Measurements from ENCODE around the gene SPEM2. TPM values are rescaled to one million over a fixed set of nuclear protein-coding genes. Genes with fewer than 3 reads are reported as not detected.

SPEM2 gene
- not detected for total RNA-seq (2021; fragmentation: NEBNext Ultra II Directional; extraction: Animal tissue kit (Norgen Biotek cat#: 25700))
- long read RNA-seq = 0 reads

DNA sequence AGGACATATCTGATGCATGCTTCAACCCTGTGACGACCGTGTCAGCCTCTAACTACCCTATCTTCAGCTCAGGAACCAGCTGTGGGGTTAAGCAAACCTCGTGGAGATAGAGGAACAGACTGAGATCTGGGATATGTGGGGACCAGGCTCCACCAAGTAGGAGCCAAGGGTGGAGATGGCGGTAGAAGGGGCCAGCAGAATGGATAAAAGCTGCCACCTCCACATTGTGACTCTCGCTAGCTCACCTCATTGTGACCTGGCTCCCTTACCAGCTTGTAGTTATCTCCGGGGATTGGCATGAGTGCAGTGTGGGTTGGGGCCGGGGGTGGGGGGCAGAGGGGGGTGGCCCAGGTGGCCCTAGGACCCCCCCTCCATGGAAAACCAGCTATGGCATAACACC, at the start of gene SPEM2:
Gene SPEM2 (plus strand): TSS at position 301 of the 400 bp plus-strand sequence. CDS start 73 bp downstream, at position 374.
- TF ChIP-seq, protein P1, sequence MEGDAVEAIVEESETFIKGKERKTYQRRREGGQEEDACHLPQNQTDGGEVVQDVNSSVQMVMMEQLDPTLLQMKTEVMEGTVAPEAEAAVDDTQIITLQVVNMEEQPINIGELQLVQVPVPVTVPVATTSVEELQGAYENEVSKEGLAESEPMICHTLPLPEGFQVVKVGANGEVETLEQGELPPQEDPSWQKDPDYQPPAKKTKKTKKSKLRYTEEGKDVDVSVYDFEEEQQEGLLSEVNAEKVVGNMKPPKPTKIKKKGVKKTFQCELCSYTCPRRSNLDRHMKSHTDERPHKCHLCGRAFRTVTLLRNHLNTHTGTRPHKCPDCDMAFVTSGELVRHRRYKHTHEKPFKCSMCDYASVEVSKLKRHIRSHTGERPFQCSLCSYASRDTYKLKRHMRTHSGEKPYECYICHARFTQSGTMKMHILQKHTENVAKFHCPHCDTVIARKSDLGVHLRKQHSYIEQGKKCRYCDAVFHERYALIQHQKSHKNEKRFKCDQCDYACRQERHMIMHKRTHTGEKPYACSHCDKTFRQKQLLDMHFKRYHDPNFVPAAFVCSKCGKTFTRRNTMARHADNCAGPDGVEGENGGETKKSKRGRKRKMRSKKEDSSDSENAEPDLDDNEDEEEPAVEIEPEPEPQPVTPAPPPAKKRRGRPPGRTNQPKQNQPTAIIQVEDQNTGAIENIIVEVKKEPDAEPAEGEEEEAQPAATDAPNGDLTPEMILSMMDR (IDR thresholded peaks at IDR 0.05) = no peak
- Mint-ChIP-seq H3K4me3 (no peak within 1 kb of the TSS), H3K27me3 (ENCODE audit: insufficient read depth) (peaks cover 1% of the 10 kb centered on the region), H3K9me3 (no peaks in the 10 kb centered on the region), H3K36me3 (ENCODE audit: low read depth) (no peaks in the 10 kb centered on the region), H3K27ac (no peak within 1 kb of the TSS), H3K4me1 (ENCODE audit: low read depth) (no peaks in the 10 kb centered on the region)
- DNase-seq = no peak

DNA sequence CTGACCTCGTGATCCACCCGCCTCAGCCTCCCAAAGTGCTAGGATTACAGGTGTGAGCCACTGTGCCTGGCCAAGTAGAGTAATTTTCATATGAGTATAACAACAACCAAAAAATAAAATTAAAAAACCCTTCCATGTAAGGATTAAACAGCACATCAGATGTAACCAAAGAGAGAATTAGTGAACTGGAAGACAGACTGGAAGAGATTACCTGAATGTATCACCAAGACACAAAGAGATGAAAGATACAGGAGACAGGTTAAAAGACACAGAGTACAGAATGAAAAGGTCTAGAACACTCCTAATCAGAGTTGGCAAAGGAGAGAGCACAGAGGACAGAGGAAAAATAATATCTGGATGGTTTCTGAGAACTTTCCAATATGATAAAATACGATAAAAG, 46.3 kb upstream of the SPEM2 start:
- Mint-ChIP-seq H3K4me1 (ENCODE audit: low read depth) (peaks cover 6% of the 10 kb centered on the region), H3K36me3 (ENCODE audit: low read depth) (peaks cover 11% of the 10 kb centered on the region), H3K27ac (no peak overlapping the region), H3K27me3 (ENCODE audit: insufficient read depth) (peaks cover 19% of the 10 kb centered on the region), H3K4me3 (no peak overlapping the region), H3K9me3 (peaks cover 11% of the 10 kb centered on the region)
- TF ChIP-seq, protein P1 (IDR thresholded peaks at IDR 0.05) = no peak
- DNase-seq = no peak

DNA sequence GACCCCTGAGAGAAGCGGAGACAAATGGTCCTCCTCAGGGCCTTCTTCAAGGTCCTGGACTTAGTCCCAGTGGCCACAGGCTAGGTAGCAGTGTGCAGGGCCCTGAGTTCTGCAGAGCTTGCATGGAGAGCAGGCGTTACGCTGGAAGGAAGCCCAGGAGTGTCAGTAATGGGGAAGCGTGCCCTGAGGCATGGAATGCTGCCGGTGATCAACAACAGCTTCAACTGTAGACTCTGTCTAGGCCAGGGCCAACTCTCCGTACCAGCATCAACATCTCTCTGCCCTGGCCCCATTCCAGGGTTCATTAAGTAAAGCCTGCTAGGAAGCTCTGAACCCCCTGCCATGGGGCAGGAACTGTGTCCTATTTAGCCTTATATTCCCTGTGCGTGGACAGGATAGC, 45.1 kb upstream of the SPEM2 start:
- H3K36me3 Mint-ChIP-seq (ENCODE audit: low read depth) = peaks cover 11% of the 10 kb centered on the region
- TF ChIP-seq, protein P1 (IDR thresholded peaks at IDR 0.05) = no peak
- H3K9me3 Mint-ChIP-seq = peaks cover 11% of the 10 kb centered on the region
- H3K27me3 Mint-ChIP-seq (ENCODE audit: insufficient read depth) = peaks cover 19% of the 10 kb centered on the region
- peak; percentile 18 for DNase-seq
- H3K4me3 Mint-ChIP-seq = peak overlapping the region; percentile 67
- no peak overlapping the region; the same call in 1 of the 2 replicates for H3K27ac Mint-ChIP-seq
- H3K4me1 Mint-ChIP-seq (ENCODE audit: low read depth) = peaks cover 6% of the 10 kb centered on the region

DNA sequence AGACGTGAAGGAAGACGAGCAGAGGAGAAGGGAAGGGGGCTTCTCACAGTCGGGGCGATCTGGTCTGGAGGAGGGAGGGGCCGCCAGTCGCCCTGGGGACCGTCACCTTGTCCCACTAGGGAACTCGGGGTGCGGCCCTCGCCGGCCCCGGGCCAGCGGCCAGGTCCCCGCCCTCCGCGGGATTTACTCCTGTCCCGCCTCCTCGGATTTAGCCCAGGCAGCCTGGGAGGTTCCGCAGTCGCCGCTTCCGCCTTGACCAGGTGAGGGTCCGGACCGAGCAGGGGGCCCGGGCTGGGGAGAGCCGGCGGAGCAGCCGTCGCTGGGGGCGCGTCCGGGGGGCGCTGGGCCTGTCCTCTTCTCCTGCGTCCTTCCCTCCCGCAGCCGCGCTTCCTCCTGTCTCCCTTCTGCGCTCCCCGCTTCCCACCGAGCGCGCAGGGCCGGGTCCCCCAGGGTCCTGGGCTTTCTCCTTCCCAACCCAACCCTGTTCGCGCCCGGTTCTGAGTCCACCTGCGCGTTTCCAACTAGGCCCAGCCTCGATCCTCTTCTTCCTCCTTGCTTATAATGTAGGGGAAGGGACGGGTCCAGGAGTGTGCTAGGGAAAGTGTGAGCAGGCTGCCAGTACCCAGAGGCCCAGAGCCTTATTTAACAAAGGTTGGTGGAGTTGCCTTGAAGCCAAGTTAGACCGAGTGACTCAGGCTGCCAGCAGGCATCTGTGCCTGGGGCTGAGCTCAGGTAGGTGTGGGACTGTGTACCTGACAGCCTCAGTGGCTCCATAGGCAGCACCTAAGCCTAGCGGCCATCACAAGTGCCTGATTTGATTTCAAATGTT, 44.3 kb upstream of the SPEM2 start, which contains the start of gene TNK1:
Gene TNK1 (plus strand): TSS at position 235 of the 829 bp plus-strand sequence. CDS start 1,838 bp downstream, outside the sequence.
- H3K4me1 Mint-ChIP-seq (ENCODE audit: low read depth) = peaks cover 6% of the 10 kb centered on the region
- H3K27me3 Mint-ChIP-seq (ENCODE audit: insufficient read depth) = peaks cover 19% of the 10 kb centered on the region
- H3K27ac Mint-ChIP-seq = peak within 1 kb of the TSS; percentile 12; the same call in 1 of the 2 replicates
- TF ChIP-seq, protein P1 (IDR thresholded peaks at IDR 0.05) = no peak
- H3K9me3 Mint-ChIP-seq = peaks cover 11% of the 10 kb centered on the region
- peaks cover 11% of the 10 kb centered on the region for H3K36me3 Mint-ChIP-seq (ENCODE audit: low read depth)
- peak within 1 kb of the TSS; percentile 67 for H3K4me3 Mint-ChIP-seq
- no peak for DNase-seq

DNA sequence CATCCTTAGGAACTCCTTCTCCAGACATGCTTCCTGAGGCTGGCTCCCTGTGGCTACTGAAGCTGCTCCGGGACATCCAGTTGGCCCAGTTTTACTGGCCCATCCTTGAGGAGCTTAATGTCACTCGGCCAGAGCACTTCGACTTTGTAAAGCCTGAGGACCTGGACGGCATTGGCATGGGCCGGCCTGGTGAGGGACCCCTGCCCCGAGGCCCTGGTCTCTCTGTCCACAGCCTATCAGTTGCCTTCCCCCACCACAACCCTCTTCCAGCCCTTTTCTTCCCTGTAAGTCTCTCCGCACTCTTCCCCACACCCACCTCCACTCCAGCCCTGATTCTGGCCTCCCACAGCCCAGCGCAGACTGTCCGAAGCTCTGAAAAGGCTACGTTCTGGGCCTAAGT, 42.5 kb upstream of the SPEM2 start:
- no peak overlapping the region for H3K4me3 Mint-ChIP-seq
- H3K9me3 Mint-ChIP-seq = peaks cover 11% of the 10 kb centered on the region
- no peak overlapping the region for H3K27ac Mint-ChIP-seq
- peaks cover 6% of the 10 kb centered on the region for H3K4me1 Mint-ChIP-seq (ENCODE audit: low read depth)
- H3K36me3 Mint-ChIP-seq (ENCODE audit: low read depth) = peaks cover 11% of the 10 kb centered on the region
- TF ChIP-seq, protein P1 (IDR thresholded peaks at IDR 0.05) = no peak
- DNase-seq = no peak
- H3K27me3 Mint-ChIP-seq (ENCODE audit: insufficient read depth) = peaks cover 19% of the 10 kb centered on the region
